PC-3 (cell line): ENCODE measurements around the gene DNAJB1. TPM values are rescaled to one million over a fixed set of nuclear protein-coding genes. Genes with fewer than 3 reads are reported as not detected.
"Not testable (repeated sequence)": the region's sequence is repeated elsewhere in the genome, so short reads cannot be mapped to it uniquely, and the experiment has no call there.

Experiments
- ATAC-seq: fragments of 200-7000 bp; cut with Tn5 transposase; 2 replicates; pipeline ENCODE4 v1.9.1; 2020; ENCODE audit warnings: mild to moderate bottlenecking, moderate library complexity
- BruUV-seq: library from RNA; stranded (reverse); fragments of 400-500 nt; replicated peaks from 2 replicates; lab custom pipeline; 2021; lab: Mats Ljungman, UMichigan
- CTCF ChIA-PET: fragments of 300-600 bp; sonication (Branson Sonifier 250); formaldehyde crosslinking; loops from one replicate; lab custom pipeline; 2022; ENCODE audit warnings: antibody characterized with exemption; lab: Charles Lee
- POLR2A ChIA-PET: fragments of 300-600 bp; sonication (Branson Sonifier 250); formaldehyde crosslinking; loops from one replicate; lab custom pipeline; 2022; ENCODE audit warnings: antibody characterized with exemption; ENCODE audit not compliant: unreplicated experiment; lab: Charles Lee
- DNase-seq: peaks from one replicate; pipeline ENCODE4 v3.0.0-alpha.2; 2015
- H2AFZ ChIP-seq: fragments of 300-600 bp; sonication (generic); 2 replicates; pipeline ENCODE4 v1.6.0; 2016; ENCODE audit warnings: antibody characterized with exemption, low read length
- H3F3A ChIP-seq: fragments of 300-600 bp; sonication (generic); one replicate; pipeline ENCODE4 v1.6.0; 2017; ENCODE audit warnings: antibody characterized with exemption, low read length, control low read depth, mild to moderate bottlenecking; ENCODE audit not compliant: unreplicated experiment
- H3K27ac ChIP-seq: fragments of 300-600 bp; sonication (generic); 2 replicates; pipeline ENCODE4 v1.5.1; 2016; ENCODE audit warnings: mild to moderate bottlenecking, low read length
- H3K27me3 ChIP-seq: fragments of 300-600 bp; sonication (generic); 2 replicates; pipeline ENCODE4 v1.6.1; 2016; ENCODE audit warnings: low read length, mixed read lengths
- H3K36me3 ChIP-seq: fragments of 300-600 bp; sonication (generic); 2 replicates; pipeline ENCODE4 v1.6.1; 2016; ENCODE audit warnings: low read depth, mixed run types, low read length, mixed read lengths
- H3K4me1 ChIP-seq: fragments of 300-600 bp; sonication (generic); 2 replicates; pipeline ENCODE4 v1.5.1; 2016; ENCODE audit warnings: low read length; ENCODE audit not compliant: insufficient read depth
- H3K4me2 ChIP-seq: fragments of 300-600 bp; sonication (generic); 2 replicates; pipeline ENCODE4 v1.6.0; 2016; ENCODE audit warnings: low read length
- H3K4me3 ChIP-seq: fragments of 300-600 bp; sonication (generic); 2 replicates; pipeline ENCODE4 v1.5.1; 2016; ENCODE audit warnings: mild to moderate bottlenecking, low read length, mixed read lengths
- H3K79me2 ChIP-seq: fragments of 300-600 bp; sonication (generic); 2 replicates; pipeline ENCODE4 v1.6.1; 2017; ENCODE audit warnings: low read length, mixed read lengths
- H3K9ac ChIP-seq: fragments of 300-600 bp; sonication (generic); 2 replicates; pipeline ENCODE4 v1.6.0; 2016; ENCODE audit warnings: mild to moderate bottlenecking, low read length
- H3K9me2 ChIP-seq: fragments of 300-600 bp; sonication (generic); replicated peaks from 2 replicates; pipeline ENCODE4 v1.6.1; 2016; ENCODE audit warnings: mixed run types, low read length, mixed read lengths
- H3K9me3 ChIP-seq: fragments of 300-600 bp; sonication (generic); 2 replicates; pipeline ENCODE4 v1.6.1; 2016; ENCODE audit warnings: low read length, mixed read lengths
- H4K20me1 ChIP-seq: fragments of 300-600 bp; sonication (generic); 2 replicates; pipeline ENCODE4 v1.6.1; 2016; ENCODE audit warnings: low read length, mixed read lengths
- CTCF ChIP-seq: fragments of 300-600 bp; sonication (generic); conservative IDR thresholded peaks from 2 replicates; pipeline ENCODE4 v1.5.1; 2017; ENCODE audit warnings: antibody characterized with exemption, low read depth, mild to moderate bottlenecking, low read length
- EZH2 ChIP-seq: fragments of 300-600 bp; sonication (generic); IDR thresholded peaks from one replicate; pipeline ENCODE4 v1.6.1; 2017; ENCODE audit warnings: antibody characterized with exemption, mild to moderate bottlenecking, low read length; ENCODE audit not compliant: unreplicated experiment
- EZH2phosphoT487 ChIP-seq: fragments of 300-600 bp; sonication (generic); IDR thresholded peaks from 2 replicates; pipeline ENCODE4 v1.6.1; 2018; ENCODE audit warnings: mild to moderate bottlenecking, antibody characterized with exemption, low read length, borderline replicate concordance
- intact Hi-C: fragments of 100-400 bp; cut with micrococcal nuclease; formaldehyde crosslinking; loops from 2 replicates; pipeline ENCODE4 v1.9.0; 2023
- total RNA-seq: library from RNA; depleted of rRNA; stranded (reverse); fragments of >200 nt; gene quantifications from 2 replicates; pipeline ENCODE4 v1.2.3, GENCODE V29; 2014

Gene DNAJB1
- total RNA-seq, 1 experiment from 2014 or later = 167 TPM

DNA sequence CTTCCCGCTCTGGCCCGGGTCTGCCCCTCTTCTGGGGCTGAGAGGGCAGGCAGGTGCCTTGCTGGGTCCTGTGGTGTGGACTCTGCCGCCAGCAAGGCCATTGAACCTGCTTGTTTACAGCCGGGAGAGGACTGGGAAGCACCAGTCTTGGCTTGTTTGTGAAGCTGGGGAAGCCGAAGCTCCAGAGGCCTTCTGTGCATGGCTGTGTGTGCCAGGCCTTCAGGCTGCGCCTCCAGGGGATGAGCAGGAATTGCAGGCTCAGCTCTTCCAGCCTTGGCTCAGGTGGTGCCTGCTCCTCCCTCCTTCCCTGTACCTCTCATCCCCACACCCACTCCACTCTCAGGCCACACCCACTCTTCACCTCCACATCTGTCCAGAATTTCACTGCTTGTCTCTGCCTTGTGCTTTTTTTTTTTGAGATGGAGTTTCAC lies 36.2 kb upstream of the DNAJB1 start:
- DNase-seq (peak; percentile 38), ATAC-seq (no peak)
- H3K27me3 ChIP-seq = no peaks in the 10 kb centered on the region
- no peaks in the 10 kb centered on the region; the same call in 1 of the 2 replicates for H3K36me3 ChIP-seq
- BruUV-seq = no TSS peak
- peaks cover 77% of the 10 kb centered on the region for H3K79me2 ChIP-seq
- no peak overlapping the region for H2AFZ ChIP-seq
- TF ChIP-seq EZH2 (no peak), CTCF (no peak), EZH2phosphoT487 (no peak)
- ChIA-PET CTCF (interaction anchor here (0.6 kb wide), 1 partner anchor 132 kb away, joined by 3 read pairs; no protein-coding TSS in a partner anchor), POLR2A (no interaction called here)
- no peak overlapping the region for H3K4me2 ChIP-seq
- intact Hi-C loops = no loop called here
- H3K9me2 ChIP-seq = no peaks in the 10 kb centered on the region
- no peaks in the 10 kb centered on the region for H4K20me1 ChIP-seq
- no peaks in the 10 kb centered on the region for H3K9me3 ChIP-seq
- peaks cover 14% of the 10 kb centered on the region for H3K4me1 ChIP-seq
- no peak overlapping the region for H3K27ac ChIP-seq
- H3K9ac ChIP-seq = no peak overlapping the region
- no peaks in the 10 kb centered on the region for H3F3A ChIP-seq
- no peak overlapping the region for H3K4me3 ChIP-seq

DNA sequence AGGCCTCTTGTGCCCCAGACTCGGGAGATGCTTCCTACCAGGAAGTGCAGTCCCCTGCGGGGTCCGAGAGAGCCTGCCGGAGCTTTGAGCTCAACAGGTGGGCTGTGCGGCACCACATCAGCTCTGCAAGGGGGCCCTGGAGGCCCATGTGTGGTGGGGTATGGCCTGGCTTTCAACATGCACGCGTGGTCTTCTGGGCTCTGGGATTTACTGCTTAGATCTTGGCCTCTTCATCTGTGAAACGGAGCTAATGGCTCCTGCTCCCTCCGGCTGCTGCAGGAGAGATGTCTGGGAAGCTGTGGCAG lies 35.7 kb upstream of the DNAJB1 start:
- CTCF ChIA-PET = no interaction called here
- DNase-seq (no peak), ATAC-seq (no peak)
- Histone ChIP-seq H3K4me3 (no peak overlapping the region), H3K27me3 (no peaks in the 10 kb centered on the region), H3K79me2 (peaks cover 72% of the 10 kb centered on the region), H3K9me3 (no peaks in the 10 kb centered on the region), H3K27ac (no peak overlapping the region), H3K4me1 (peaks cover 14% of the 10 kb centered on the region), H3K9me2 (no peaks in the 10 kb centered on the region), H2AFZ (no peak overlapping the region), H3F3A (no peaks in the 10 kb centered on the region), H4K20me1 (no peaks in the 10 kb centered on the region), H3K4me2 (no peak overlapping the region), H3K36me3 (no peaks in the 10 kb centered on the region; the same call in 1 of the 2 replicates), H3K9ac (no peak overlapping the region)
- intact Hi-C loops = no loop called here
- POLR2A ChIA-PET = no interaction called here
- no TSS peak for BruUV-seq
- TF ChIP-seq EZH2 = no peak
- TF ChIP-seq EZH2phosphoT487 = no peak
- TF ChIP-seq CTCF = no peak

DNA sequence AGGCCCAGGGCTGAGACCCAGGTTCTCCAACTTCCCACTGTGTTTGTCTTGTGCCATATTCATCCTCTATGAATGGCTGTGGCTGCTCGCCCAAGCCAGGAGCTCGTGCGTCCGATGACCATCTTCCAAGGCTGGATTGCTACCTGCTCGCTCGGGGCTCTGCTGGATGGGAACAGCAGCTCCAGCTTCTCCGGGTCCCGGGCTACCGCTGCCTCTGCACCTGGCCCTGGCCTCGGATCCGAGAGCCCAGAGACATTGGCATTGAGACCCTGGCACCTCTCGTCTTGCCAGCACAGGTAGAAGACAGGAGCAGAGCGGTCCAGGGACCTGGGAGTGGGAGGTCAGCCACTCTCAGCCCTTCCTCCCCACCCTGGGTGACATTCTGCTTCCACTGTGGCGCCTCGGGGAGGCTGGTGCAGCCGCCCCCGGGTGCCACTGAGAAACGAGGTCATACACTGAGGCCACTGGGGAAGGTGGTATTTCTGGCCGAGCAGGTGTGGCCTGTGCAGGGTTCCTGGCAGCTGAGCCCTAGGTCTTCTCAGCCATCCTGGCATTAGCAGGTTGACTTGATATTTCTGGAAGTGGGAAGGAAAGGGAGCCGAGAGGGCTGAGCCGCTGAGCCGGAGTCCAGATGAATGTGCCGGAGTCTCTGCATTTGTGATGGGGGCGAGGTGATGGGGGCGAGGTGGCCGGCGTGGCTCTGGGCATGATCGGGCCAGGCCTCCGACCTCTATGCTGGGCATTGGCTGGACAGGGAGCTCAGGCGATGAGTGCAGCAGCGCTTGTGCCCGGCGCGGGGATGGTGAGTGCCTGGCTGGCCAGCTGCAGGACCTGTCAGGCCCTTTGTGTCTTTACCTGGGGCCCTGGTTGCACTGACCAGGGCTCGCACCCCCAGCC lies 35.1 kb upstream of the DNAJB1 start:
- Histone ChIP-seq H3K4me3 (no peak overlapping the region), H3K36me3 (no peaks in the 10 kb centered on the region; the same call in 1 of the 2 replicates), H3K9me2 (no peaks in the 10 kb centered on the region), H3K79me2 (peaks cover 66% of the 10 kb centered on the region), H4K20me1 (no peaks in the 10 kb centered on the region), H3F3A (no peaks in the 10 kb centered on the region), H3K9ac (no peak overlapping the region), H2AFZ (no peak overlapping the region), H3K4me1 (peaks cover 14% of the 10 kb centered on the region), H3K27me3 (no peaks in the 10 kb centered on the region), H3K4me2 (no peak overlapping the region), H3K9me3 (no peaks in the 10 kb centered on the region), H3K27ac (no peak overlapping the region)
- POLR2A ChIA-PET = no interaction called here
- BruUV-seq = no TSS peak
- DNase-seq (no peak), ATAC-seq (no peak)
- TF ChIP-seq EZH2phosphoT487 = no peak
- TF ChIP-seq EZH2 = no peak
- no peak for TF ChIP-seq CTCF
- intact Hi-C loops = no loop called here
- CTCF ChIA-PET = no interaction called here

GRCh38 chr19:14552006-14552360 lies 33.8 kb upstream of the DNAJB1 start:
- H3K4me2 ChIP-seq, H3K9ac ChIP-seq, intact Hi-C loops, H4K20me1 ChIP-seq, H3K36me3 ChIP-seq, H3K27me3 ChIP-seq, ATAC-seq, H3K27ac ChIP-seq, DNase-seq, H3K9me2 ChIP-seq, H3F3A ChIP-seq, H3K9me3 ChIP-seq, H2AFZ ChIP-seq, POLR2A ChIA-PET, CTCF ChIA-PET, H3K4me3 ChIP-seq, BruUV-seq: not testable (repeated sequence)
- peaks cover 14% of the 10 kb centered on the region for H3K4me1 ChIP-seq
- H3K79me2 ChIP-seq = peaks cover 61% of the 10 kb centered on the region
